Activated effector memory CD4-positive, alpha-beta T cell treated with Interleukin-2 at 50 U/mL for 16 hours (primary cell): ENCODE measurements around the gene HMGCL.
"Not testable (repeated sequence)": the region's sequence is repeated elsewhere in the genome, so short reads cannot be mapped to it uniquely, and the experiment has no call there.

Experiments
- DNase-seq: peaks from one replicate; pipeline ENCODE4 v3.0.0-alpha.2; 2020

HMGCL gene

DNA sequence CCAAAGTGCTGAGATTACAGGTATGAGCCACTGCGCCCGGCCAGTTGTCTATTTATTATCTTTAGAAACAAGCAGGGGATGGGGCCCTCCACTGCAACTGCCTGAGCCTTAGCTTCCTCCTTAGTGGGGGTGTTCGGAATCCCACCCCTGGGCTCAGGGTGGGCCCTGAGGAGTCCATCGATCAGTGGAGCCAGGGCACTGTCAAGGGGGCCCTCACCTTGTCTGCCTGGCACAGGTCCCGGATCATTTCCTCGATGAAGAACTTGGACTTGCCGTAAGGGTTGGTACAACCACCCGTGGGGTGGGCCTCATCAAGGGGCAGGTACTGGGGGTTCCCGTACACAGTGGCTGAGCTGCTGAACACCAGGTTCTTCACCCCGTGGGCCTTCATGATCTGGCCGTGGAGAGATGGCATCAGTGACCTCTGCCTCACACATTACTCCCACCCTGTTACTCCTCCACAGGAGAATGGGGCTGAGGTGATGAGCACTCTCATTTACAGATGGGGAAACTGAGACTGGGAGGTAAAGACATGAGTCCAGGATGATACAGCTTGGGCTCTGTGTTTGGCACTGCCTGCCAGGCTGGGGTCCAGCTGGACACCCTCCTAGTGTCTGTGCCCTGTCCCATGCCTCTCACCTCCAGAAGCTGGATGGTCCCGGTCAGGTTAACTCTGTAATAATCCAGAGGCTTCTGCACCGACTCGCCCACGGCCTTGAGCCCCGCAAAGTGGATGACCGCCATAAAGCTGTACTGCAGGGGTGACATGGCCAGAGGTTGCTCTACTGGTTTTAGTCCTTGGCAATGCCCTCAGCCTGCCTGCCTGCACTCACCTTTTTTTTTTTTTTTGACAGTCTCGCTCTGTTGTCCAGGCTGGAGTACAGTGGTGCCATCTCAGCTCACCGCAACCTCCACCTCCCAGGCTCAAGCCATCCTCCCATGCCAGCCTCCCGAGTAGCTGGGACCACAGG lies 27.5 kb downstream of the HMGCL start:
- no peak for DNase-seq

DNA sequence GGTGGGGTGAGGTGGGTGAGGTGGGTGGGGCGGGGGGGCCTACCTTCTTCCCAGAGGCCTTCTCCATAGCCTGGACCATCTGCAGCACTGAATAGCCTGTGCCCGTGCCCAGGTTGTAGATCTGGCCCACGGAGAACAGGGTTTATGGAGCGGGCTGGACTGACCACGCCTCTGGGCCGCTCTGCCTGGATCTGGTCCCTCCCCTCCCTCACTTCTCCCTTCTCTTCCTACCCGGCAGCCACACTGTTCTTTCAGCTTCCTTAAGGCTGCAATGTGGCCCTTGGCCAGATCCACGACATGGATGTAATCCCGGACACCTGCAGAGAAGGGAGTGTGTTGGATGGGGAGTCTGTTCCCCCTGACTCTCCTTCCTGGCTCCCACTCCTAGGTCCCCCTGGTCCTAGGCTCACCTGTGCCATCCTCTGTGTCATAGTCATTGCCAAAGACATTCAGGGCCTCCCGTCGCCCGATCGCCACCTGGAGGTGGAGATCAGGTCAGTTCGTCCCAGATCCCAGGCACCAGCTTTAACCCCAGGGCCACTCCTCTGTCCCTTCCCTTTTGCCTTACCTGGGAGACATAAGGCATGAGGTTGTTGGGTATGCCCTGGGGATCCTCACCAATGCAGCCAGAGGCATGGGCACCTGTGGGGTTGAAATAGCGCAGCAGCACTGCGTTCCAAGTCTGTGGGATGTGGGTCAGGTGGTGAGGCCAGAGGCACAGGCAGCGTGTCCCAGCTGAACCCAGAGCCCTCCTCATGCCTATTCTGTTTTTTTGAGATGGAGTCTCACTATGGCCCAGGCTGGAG lies 28.6 kb downstream of the HMGCL start:
- no peak for DNase-seq

DNA sequence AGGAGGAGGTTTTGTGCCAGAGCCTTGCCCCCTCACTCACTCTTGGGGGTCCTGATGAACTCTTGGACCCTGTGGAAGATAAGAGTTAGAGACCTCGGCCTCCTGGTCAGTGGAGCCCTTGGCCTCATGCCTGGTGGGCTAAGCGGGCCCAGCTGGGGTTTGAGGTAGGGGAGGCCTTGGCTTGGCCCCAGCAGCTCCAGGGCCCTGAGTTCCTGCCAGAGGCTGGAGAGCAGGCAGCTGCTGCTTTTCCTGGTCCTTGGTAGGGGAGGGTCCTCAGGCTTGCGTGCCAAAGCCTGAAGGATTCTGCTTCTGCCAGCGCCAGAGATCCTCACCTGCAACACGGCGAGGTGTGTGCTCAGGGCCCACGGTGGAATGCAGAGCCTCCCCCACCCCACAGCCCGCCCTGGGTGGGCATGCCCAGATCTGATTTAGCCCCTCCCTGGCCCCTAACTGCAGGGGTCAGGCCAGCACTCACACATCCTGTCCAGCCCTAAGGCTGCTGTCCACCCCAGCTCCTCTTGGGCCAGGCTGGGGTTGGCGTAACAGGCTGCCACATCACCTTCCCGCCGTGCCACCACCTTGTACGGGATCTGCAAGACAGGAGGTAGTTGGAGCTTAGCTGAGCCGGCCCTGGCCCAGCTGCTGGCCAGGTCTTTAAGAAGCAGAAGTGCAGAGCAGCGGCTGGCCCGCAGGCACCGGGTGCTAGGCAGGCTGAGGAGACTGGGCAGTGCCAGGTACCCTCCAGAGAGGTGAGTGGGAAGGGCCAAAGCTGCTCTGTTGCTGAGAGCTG lies 29.4 kb downstream of the HMGCL start:
- DNase-seq: no peak

DNA sequence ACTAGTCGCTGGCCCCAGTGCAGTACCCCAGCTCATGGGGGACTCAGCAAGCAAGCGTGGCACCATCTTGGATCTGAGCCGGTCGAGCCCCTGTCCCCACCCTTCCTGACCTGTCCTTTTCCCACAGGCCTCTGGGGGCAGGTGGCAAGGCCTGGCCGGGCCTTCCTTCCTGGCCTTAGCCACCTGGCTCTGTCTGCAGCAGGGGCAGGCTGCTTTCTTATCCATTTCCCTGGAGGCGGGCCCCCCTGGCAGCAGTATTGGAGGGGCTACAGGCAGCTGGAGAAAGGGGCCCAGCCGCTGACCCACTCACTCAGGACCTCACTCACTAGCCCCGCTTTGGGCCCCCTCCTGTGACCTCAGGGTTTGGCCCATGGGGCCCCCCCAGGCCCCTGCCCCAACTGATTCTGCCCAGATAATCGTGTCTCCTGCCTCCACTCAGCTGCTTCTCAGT lies 30.5 kb downstream of the HMGCL start:
- DNase-seq: not testable (repeated sequence)

DNA sequence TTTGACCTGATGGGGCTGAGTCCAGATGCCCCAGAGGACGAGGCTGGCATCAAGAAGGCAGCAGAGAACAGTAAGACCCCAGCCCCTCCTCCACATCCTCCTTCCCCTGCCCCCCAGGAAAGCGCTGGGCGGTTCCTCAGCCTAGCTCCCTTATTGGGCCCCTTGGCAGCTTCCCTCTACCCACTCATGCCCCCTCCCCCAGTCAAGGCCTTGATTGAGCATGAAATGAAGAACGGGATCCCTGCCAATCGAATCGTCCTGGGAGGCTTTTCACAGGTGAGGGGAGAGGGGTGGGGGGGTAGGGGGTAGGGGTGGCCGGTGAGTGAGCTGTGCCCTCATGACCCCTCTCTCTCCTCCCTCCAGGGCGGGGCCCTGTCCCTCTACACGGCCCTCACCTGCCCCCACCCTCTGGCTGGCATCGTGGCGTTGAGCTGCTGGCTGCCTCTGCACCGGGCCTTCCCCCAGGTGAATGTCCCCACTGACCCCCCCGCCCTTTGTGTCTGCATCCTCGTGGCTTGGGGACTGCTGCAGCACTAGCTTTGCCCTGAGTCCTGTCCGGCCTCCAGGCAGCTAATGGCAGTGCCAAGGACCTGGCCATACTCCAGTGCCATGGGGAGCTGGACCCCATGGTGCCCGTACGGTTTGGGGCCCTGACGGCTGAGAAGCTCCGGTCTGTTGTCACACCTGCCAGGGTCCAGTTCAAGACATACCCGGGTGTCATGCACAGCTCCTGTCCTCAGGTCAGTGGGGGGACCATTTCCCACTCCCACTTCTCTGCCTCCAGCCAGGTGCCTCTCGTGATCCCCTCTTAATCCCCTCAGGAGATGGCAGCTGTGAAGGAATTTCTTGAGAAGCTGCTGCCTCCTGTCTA lies 31.1 kb downstream of the HMGCL start:
- no peak for DNase-seq

DNA sequence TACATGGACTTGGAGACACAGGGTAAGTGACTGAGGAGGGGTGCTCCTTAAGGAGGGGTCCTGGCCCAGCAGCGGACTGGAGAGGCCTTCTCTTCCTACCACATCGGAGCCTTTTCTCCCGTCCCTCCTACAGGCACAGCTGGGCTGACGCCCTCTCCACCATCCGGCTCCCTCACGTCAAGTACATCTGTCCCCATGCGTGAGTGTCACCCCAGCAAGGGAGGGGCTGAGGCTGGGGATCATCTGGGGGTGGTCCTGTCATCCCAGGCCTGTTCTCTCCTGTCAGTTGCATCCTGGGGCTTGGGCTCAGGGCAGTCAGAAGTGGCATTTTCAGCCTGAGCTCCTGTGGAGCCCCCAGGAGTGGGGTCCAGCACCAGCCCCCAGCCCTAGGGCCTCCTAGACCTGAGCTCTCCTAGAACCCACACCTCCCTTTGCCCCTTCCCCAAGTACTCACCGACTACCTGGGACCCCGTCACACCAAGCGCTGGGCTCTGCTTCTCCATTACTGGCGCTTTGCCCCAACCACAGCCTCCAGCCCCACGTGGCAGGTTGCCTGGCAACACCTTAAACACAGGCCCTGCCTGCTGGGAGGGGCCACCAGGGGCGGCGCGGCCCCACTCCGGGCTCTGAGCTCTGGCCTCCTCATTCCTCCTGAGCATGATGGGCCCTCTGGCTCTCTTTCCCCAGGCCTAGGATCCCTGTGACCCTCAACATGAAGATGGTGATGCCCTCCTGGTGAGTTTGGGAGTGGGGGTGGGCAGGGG lies 32.0 kb downstream of the HMGCL start:
- peak; percentile 14 for DNase-seq

DNA sequence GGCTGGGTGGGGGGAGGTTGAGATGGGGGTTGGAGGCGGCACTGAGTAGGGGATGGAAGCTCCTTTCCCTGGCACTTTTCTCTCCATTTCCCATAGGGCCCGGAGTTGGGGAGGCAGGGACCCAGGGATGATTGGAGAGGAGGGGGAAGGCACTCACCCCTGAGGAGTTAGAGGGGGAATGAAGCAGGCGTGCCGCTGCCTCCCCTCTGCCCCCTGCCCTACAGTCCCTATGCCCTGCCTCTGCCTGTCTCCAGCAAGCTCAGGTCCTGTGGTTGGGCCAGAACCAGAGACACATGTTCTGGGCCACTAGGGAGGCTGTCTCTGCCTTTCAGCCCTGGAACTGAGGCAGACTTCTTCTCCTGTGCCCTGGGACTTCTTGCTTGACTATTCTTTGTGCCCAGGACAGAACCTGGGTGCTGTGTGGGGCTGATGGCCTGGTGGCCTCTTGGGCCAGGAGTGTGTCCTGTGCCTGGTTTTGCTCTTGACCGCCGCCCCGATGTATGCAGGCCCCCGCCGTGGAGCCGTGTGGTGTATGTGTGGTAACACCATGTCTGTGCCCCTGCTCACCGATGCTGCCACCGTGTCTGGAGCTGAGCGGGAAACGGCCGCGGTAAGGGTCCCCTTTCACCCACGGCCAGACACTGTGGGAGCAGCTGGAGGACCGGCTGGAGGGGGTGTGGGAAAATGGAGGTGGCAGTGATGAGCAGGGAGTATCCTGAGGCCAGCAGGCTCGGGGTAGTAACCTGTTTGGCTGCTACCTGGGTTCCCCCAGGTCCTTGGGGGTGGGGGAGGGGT lies 32.9 kb downstream of the HMGCL start:
- no peak for DNase-seq

DNA sequence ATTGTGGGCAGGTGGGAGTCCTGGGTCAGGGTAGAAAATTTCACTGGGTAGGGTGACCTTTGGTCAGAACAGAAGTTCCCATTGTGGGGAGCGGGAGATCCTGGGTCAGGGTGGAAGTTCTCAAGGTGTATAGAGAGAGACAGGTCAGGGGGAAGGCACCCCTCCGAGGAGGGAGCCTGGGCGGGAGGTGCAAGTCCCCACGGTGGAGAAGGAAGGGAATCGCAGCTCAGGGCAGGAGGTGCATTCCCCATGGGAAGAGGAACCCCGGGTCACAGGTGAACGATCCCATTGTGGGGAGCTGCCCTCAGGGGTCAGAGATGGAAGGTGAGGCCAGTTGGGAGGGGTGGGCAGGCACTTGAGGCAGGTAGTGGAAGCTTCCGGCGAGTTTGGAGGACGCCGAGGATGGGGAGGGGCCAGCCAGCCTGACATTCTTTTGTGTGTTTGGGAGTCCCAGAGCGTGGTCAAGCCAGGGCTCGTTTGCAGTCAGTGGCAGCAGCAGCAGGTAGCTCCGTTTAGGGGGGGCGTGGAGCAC lies 33.6 kb downstream of the HMGCL start:
- peak; percentile 14 for DNase-seq

DNA sequence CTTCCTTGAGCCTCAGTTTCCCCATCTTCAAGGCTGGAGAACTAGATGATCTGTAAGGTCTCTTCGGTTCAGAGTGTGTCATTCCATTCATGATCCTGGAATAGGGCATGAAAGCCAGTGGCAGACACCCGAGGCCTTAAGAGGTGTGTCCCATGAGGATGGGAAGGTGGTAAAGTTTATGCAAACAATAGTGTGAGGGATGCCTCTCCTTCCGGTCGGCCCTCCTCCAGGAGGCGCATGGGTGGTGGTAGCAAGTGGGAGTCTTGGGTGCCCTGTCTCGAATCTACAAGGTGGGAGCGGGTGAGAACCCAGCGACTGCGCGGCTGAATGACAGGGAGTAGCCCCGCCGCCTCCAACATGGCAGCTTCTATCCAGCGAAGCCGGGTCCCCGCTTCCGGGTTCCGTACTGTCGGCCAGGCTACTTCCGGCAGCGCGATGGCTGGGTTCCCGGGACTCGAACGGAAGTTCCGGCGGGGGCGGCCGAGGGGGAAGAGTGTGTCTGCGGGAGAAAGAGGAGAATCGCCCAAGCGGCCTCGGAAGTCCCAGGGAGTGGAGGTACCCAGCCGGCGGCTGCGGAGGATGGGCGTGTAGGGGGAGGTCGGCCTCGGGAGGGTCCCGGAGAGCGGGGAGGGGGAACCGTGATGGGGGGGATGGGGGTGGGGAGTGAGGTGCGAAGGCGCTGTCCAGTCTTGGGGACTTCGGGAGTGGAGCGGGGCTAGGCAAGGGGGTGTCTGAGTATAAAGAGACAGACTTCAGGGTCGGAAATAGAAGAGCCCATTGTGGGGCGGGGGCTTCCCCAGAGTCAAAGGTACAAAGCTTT lies 34.3 kb downstream of the HMGCL start, which contains the start of gene LYPLA2:
LYPLA2 (plus strand) TSS at position 450 of the 820 bp plus-strand sequence. CDS start 1,538 bp downstream, outside the sequence.
- peak; percentile 80 for DNase-seq

DNA sequence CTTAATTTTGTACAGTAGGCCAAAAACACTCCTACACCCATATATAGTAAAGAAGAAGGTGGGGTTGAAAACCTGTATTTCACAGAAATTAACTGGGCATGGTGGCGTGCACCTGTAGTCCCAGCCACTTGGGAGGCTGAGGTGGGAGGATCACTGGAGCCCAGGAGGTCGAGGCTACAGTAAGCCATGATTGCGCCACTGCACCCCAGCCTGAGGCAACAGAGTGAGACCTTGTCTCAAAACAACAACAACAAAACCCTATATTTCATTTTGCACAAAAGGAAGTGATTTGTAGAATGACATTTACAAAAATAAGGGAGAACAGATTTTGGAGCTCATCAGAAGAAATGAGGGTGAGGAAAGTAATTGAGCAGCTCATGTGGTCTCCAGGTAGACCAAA lies 36.5 kb downstream of the HMGCL start:
- no peak for DNase-seq

DNA sequence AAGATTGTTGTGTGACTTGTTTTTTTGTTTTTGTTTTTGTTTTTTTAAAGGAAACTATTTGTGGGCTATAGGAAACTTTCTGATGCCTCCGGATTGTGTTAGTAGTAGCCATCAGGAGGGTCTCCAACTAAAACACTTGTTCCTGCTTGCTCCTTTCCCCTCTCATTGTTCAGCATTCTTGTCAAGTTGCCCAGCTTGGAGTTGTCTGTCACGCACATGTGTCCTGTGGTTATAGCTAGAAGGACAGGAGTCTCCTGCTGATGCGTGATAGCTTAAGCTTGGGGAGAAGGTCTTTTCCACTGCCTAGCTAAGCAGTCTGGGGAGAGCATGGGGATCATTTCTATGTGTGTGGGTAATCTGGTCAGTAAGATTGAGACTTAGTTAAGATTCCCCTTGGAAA lies 37.5 kb downstream of the HMGCL start:
- no peak for DNase-seq

DNA sequence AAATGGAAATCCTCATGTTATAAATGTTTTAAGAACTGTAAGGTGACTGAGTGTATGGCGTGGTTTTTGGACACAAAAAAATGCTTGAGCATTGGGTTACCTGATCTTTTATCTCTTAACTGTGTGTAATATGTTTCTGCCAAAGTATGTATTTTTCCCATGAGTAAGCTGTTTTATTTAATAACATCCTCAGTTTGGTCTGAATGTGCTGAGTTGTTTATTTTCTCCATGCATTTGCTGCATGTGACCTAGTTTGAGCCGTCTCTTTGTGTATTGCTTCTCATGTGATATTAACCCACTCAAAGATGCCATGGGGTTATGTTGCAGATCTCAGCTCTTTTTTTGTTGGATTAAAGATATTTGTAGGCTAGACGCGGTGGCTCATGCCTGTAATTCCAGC lies 40.4 kb downstream of the HMGCL start:
- DNase-seq: no peak

DNA sequence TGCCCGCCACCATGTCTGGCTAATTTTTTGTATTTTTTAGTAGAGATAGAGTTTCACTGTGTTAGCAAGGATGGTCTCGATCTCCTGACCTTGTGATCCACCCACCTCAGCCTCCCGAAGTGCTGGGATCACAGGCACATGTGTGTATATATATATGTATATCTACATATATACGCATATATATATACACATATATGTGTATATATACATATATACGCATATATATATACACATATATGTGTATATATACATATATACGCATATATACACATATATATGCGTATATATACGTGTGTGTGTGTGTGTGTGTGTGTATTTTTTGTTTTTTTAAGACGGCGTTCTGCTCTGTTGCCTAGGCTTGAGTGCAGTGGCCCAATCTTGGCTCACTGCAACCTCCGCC lies 42.1 kb downstream of the HMGCL start:
- not testable (repeated sequence) for DNase-seq

DNA sequence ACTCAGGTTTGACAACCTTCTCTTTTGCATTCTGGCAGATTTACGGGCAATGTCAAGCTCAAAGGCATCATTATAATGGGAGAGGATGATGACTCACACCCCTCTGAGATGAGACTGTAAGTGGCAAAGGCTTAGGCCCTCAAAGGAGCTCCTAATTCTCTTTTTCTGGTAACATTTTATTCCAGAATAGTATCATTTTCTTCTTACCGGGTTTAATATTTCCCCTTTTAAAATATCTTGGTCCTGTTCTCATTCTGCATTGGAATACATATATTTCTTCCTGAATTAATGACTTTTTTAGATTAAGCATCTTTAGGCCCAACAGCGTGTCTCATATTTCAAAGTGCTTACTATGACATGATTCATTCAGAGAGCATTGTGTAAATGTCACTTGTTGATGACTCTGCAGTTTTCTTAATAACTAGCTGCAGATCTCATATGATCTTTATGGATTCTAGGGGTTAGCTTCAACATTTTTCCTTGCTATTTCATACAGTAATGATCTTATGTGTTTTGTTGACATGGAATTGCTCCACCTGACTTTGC lies 45.3 kb downstream of the HMGCL start:
- DNase-seq: no peak

DNA sequence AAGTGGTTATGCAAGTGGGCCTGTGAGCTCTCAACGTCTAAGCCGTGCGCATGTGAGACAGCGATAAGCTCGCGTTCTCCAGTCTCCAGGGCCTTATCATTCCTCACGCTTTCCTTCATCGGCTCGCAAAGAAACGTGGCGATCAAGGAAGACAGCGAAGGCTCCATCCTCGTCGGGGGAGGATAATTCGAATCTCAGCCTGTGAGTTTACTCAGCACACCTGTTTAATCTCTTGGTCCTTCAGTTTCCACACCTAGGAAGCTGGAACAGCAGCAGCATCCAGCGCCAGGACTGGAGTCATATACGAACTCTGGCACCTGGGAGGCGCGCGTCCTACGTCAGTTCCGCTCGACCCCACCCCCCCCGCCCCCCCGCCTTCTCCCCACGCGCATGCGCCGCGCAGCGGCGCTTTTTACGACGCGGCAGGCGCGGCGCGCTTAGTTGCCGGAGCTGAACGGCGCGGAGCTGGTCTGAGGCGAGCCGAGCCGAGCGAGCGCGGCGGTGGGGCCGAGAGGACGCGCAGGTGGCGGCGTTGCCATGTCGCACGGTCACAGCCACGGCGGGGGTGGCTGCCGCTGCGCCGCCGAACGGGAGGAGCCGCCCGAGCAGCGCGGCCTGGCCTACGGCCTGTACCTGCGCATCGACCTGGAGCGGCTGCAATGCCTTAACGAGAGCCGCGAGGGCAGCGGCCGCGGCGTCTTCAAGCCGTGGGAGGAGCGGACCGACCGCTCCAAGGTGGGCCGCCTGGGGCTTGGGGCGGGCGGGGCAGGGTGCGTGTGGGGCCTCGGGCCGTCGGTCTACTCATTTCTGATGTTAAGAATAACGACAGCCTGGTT lies 47.0 kb downstream of the HMGCL start, which contains the start of gene PITHD1:
PITHD1 (plus strand) TSS at position 440 of the 836 bp plus-strand sequence; CDS start at position 538, 98 bp downstream.
- DNase-seq: peak; percentile 77

DNA sequence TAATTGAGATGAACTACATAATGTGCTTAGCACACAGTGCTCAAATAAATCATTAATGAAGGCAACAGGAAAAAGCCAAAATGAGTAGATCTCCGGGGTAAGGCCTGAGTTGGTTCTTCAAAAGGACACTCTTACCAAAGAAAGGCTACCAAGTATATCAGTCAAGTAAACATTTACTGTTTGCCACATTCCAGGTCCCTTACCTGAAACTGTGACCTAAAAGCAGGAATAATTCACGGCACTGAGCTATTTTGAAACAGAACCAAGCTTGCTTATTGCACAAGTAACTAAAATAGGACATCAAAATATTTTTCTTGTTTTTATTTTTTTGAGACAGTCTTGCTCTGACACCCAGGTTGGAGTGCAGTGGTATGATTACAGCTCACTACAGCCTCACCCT lies 49.0 kb downstream of the HMGCL start:
- DNase-seq: no peak

DNA sequence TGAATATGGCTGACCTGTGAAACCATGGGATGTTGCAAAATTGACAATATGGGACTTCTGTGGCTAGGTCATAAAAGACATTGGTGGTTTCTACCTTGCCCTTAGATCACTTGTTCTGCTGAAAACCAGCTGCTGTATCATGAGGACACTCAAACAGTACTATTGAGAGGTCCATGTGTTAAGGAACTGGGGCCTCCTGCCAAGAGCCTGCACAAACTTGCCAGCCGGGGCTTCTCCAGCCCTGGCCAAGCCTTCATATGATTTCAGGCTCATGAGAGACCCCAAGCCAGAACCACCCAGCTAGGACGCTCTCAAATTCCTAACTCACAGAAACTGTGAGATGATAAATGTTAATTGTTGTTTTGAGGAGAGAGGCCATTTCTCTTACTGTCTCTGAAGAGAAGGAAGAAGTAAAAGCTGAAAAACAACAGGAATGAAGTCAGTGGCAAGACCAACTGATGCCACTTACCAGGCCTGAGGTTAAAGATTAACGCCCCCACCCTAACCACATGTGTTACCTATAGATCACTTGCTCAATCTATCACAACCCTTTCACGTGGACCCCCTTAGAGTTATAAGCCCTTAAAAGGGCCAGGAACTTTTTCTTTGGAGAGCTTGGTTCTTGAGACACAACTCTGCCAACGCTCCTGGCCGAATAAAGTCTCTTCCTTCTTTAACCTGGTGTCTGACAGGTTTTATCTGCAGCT lies 50.9 kb downstream of the HMGCL start:
- no peak for DNase-seq
